Astrocyte of the hippocampus (primary cell): ENCODE data around the gene PAM16.

Source experiments
- DNase-seq: peaks from one replicate; pipeline ENCODE4 v3.0.0; 2011; ENCODE audit warnings: low read depth, low spot score

Gene PAM16

GRCh38 chr16:4298761-4299522 is 52.2 kb downstream of the PAM16 start:
- peak; percentile 95 for DNase-seq

- DNase-seq = no peak
These were observed 53.6 kb downstream of the PAM16 start for GRCh38 chr16:4297480-4297879.

DNA sequence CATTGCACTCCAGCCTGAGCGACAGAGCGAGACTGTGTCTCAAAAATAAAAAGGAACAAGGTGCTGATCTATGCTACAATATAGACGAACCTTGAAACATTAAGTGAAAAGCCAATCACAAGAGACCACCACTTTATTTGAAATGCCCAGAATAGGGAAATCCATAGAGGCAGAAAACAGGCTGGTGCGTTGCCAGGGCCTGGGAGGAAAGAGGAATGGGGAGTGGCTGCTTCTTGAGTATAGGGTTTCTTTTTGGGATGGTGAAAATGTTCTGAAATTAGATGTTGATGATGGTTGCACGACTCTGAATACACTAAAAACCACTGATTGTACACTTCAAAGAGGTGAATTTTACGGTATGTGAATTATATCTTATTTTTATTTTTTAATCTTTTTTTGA is 55.5 kb downstream of the PAM16 start:
- no peak for DNase-seq

DNA sequence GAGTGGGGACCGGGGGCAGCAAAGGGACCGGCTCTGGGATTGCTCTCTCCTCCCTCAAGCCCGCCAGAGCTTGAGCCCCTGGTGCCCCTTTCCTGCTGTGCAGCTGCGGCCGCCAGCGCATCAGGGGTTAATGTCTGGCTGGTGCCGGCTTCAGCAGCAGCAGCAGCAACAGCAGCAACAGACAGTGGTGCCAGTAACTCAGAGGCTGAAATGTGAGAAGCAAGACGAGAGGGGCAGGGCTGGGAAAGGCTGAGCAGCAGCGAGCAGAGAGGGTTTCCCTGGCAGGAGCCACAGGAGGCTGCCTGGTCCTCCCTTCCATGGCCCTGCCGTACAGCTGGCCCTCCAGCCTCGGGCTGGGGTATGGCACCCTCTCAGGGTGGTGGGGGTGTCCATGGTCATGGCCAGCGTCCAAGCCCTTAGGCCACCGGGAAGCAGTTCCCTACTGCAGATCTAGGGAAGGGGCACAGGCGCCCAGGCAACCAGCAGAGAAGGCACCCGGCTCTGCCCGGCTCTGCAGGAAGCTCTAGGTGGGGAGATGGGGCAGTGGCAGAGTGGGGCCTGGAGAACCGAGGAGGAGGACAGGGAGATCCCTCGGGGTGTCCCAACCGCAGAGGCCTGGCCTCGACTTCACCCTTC is 57.2 kb downstream of the PAM16 start:
- peak; percentile 90 for DNase-seq

GRCh38 chr16:4293181-4293716 is 57.9 kb downstream of the PAM16 start:
- no peak for DNase-seq

DNA sequence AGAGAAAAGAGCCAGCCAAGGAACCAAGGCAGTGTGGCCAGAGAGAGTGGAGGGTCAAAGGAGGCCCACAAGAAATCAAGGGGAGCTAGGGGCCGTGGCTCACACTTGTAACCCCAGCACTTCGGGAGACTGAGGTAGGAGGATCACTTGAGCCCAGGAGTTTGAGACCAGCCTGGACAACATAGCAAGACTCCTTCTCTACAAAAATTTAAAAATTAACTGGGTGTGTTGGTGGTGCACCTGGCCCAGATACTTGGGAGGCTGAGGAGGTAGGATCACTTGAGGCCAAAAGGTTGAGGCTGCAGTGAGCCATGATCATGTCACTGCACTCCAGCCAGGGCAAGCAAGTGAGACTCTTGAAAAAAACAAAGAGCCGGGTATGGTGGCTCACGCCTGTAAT is 59.4 kb downstream of the PAM16 start:
- DNase-seq = no peak
